ENCODE data around the gene IL1R2.

The IL1R2 gene

DNA sequence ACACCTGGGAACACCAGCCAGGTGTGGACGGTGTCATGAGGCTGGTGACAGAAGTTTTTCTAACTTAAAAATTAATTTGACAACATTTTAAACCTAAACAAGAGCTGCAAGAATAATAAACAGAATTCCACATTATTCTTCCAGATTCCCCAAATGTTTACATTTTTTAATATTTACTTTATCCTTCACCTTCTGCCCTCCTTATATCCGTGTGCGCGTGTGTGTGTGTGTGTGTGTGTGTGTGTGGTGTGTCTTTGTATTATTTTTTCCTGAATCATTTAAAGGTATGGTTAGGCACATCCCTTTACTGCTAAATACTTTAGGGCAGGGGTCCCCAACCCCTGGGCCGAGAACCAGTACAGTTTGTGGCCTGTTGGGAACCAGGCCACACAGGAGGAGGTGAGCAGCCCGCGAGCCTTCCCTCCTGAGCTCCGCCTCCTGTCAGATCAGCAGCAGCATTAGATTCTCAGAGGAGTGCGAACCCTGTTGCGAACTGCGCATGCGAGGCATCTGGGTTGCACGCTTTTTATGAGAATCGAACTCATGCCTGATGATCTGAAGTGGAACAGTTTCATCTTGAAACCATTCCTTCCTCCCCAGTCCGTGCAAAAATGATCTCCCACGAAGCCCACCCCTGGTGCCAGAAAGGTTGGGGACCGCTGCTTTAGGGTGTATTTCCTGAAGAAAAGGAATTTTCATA lies 16.4 kb upstream of the IL1R2 start:
- Histone ChIP-seq H3K27ac (no peak overlapping the region), H3K27me3 (ENCODE audit: insufficient read depth, low read depth, severe bottlenecking) (peaks cover 89% of the 10 kb centered on the region), H3K9me3 (ENCODE audit: severe bottlenecking) (no peaks in the 10 kb centered on the region), H3K4me3 (ENCODE audit: low read depth, low read length) (no peak overlapping the region), H3K36me3 (no peaks in the 10 kb centered on the region)
- TF ChIP-seq, protein P1, sequence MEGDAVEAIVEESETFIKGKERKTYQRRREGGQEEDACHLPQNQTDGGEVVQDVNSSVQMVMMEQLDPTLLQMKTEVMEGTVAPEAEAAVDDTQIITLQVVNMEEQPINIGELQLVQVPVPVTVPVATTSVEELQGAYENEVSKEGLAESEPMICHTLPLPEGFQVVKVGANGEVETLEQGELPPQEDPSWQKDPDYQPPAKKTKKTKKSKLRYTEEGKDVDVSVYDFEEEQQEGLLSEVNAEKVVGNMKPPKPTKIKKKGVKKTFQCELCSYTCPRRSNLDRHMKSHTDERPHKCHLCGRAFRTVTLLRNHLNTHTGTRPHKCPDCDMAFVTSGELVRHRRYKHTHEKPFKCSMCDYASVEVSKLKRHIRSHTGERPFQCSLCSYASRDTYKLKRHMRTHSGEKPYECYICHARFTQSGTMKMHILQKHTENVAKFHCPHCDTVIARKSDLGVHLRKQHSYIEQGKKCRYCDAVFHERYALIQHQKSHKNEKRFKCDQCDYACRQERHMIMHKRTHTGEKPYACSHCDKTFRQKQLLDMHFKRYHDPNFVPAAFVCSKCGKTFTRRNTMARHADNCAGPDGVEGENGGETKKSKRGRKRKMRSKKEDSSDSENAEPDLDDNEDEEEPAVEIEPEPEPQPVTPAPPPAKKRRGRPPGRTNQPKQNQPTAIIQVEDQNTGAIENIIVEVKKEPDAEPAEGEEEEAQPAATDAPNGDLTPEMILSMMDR (IDR thresholded peaks at IDR 0.05; ENCODE audit: low read depth, low read length): no peak
- no peak for DNase-seq

DNA sequence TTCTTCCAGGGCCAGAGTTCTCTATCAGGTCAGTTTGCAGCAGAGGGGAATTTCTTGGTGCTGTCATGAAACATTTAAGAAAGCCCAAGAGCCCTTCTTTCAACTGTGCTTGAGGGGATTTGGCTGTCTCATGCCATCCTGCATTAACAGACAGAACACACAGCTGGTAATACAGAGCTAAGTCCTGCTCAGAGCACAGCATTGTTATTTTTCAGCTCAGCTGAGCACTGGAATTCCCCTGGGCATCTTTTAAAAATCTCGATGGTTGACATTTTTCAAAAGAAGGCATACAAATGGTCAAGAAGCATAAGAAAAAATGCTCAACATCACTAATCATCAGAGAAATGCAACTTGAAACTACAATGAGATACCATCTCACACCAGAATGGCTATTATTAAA lies 14.9 kb upstream of the IL1R2 start:
- TF ChIP-seq, protein P1 (IDR thresholded peaks at IDR 0.05; ENCODE audit: low read depth, low read length): no peak
- no peak overlapping the region for H3K4me3 ChIP-seq (ENCODE audit: low read depth, low read length)
- no peaks in the 10 kb centered on the region for H3K36me3 ChIP-seq
- peaks cover 91% of the 10 kb centered on the region for H3K27me3 ChIP-seq (ENCODE audit: insufficient read depth, low read depth, severe bottlenecking)
- no peak overlapping the region for H3K27ac ChIP-seq
- H3K9me3 ChIP-seq (ENCODE audit: severe bottlenecking): no peaks in the 10 kb centered on the region
- no peak for DNase-seq

DNA sequence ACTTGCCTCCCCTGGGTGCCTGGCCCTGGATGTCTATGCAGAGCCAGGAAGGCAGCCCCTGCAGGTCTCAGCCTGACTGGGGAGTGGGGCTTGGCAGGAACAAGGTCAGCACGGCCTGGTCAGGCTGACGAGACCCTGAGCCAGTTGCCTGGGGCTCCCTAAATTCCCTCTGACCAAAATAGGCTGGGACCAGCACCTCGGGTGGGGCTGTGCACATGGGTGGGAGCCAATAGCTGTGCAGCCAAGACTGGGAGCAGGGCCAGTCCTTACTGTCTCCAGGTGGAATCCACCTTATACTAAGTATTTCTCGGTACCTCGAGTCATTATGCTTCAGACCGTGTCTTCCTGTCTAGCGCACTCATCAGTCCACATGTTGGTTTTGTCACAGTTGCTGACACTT lies 11.4 kb upstream of the IL1R2 start:
- TF ChIP-seq, protein P1 (IDR thresholded peaks at IDR 0.05; ENCODE audit: low read depth, low read length): no peak
- Histone ChIP-seq H3K36me3 (no peaks in the 10 kb centered on the region), H3K9me3 (ENCODE audit: severe bottlenecking) (no peaks in the 10 kb centered on the region), H3K4me3 (ENCODE audit: low read depth, low read length) (no peak overlapping the region), H3K27ac (no peak overlapping the region), H3K27me3 (ENCODE audit: insufficient read depth, low read depth, severe bottlenecking) (peaks cover 97% of the 10 kb centered on the region)
- no peak for DNase-seq

DNA sequence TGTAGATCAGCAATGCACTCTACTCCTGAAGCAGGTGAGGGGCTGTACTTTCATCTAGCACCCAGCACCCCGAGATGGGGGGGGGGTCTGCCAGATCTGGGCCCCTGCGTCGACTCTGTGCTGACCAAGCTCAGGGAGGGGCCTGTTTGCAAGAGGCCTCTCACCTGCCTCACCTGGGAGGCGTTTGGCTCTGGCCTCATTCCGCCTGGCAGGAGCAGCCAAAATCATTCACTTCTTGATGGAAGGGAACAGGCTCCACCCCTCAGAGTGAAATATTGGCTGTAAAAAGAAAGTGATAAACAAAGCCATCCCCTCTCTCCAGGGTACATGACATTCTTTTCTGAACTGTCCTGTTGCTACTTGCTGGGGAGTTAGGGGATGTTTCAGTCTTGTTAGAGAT lies 10.7 kb upstream of the IL1R2 start:
- no peaks in the 10 kb centered on the region for H3K9me3 ChIP-seq (ENCODE audit: severe bottlenecking)
- no peak for DNase-seq
- no peaks in the 10 kb centered on the region for H3K36me3 ChIP-seq
- no peak overlapping the region for H3K27ac ChIP-seq
- H3K4me3 ChIP-seq (ENCODE audit: low read depth, low read length): no peak overlapping the region
- H3K27me3 ChIP-seq (ENCODE audit: insufficient read depth, low read depth, severe bottlenecking): peaks cover 96% of the 10 kb centered on the region
- TF ChIP-seq, protein P1 (IDR thresholded peaks at IDR 0.05; ENCODE audit: low read depth, low read length): no peak

DNA sequence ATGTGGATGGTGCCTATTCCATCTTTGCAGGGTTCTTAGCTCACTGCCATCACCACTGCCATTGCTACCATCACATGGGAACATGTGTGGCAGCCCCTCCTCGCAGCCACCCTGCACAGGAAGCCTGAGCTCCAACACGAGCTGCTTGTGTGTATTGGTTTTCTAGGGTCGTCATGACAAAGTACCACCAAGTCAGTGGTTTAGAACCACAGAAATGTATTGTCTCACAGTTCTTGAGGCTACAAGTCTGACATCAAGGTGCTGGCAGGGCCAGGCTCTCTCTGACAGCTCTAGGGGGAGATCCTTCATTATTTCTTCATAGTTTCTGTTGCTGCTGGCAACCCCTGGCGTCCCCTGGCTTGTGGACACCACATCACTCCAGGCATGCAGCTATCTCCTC lies 10.3 kb upstream of the IL1R2 start:
- TF ChIP-seq, protein P1 (IDR thresholded peaks at IDR 0.05; ENCODE audit: low read depth, low read length): no peak
- H3K27me3 ChIP-seq (ENCODE audit: insufficient read depth, low read depth, severe bottlenecking): peaks cover 96% of the 10 kb centered on the region

DNA sequence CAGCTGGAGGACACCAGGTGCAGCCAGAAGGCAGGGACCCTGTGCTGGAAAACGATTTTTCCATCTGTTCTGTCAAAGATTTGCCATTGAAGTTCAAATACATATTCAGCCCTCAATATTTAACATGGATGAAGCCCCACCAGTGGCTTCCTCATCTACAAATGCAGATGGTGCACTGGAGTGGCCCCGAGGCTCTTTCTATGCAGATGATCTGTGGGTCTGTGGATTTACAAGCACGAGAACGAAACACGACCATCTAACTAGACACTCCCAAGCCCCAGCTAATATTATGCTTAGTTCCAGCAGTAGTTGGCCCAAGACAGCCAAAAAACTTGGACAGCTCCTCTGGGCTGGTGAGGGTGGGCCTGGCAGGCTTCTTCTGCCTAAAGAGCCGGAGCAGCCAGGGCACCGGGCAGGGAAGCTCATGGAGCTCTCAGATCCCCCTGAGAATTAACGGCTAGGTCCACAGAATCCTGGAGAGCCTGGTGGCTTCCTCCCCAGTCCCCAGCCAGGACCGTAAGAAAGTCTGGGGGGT lies 9.2 kb upstream of the IL1R2 start:
- TF ChIP-seq, protein P1 (IDR thresholded peaks at IDR 0.05; ENCODE audit: low read depth, low read length): no peak
- DNase-seq: no peak
- Histone ChIP-seq H3K27ac (no peak overlapping the region), H3K9me3 (ENCODE audit: severe bottlenecking) (no peaks in the 10 kb centered on the region), H3K27me3 (ENCODE audit: insufficient read depth, low read depth, severe bottlenecking) (peaks cover 96% of the 10 kb centered on the region), H3K4me3 (ENCODE audit: low read depth, low read length) (no peak overlapping the region), H3K36me3 (no peaks in the 10 kb centered on the region)

More for the DNA sequence above, 10.3 kb upstream of the IL1R2 start:
- Histone ChIP-seq H3K36me3 (no peaks in the 10 kb centered on the region), H3K27ac (no peak overlapping the region), H3K4me3 (ENCODE audit: low read depth, low read length) (no peak overlapping the region), H3K9me3 (ENCODE audit: severe bottlenecking) (no peaks in the 10 kb centered on the region)
- DNase-seq: no peak

Data from WERI-Rb-1 (cell line).